GM18508 (cell line): Measurements from ENCODE around the gene CPN2.

Experiments used
- ATAC-seq: cut with Tn5 transposase; IDR thresholded peaks from one replicate; pipeline ENCODE4 v1.9.1; 2021; ENCODE audit warnings: moderate number of reproducible peaks; ENCODE audit not compliant: insufficient read depth, unreplicated experiment

The CPN2 gene

GRCh38 chr3:194351080-194351672 is at the start of gene CPN2:
CPN2 (minus strand) TSS chr3:194351328; CDS start chr3:194342702, 8,626 bp downstream.
- ATAC-seq = no peak

- ATAC-seq = no peak
Observed at GRCh38 chr3:194399874-194400411, 48.8 kb upstream of the CPN2 start.

- no peak for ATAC-seq
Observed at GRCh38 chr3:194399166-194399565, 48.0 kb upstream of the CPN2 start, which contains the start of gene GP5. GP5 (minus strand) TSS chr3:194399266; CDS start chr3:194398282, 984 bp downstream.

GRCh38 chr3:194397757-194398312 is 46.7 kb upstream of the CPN2 start:
- no peak for ATAC-seq

GRCh38 chr3:194396859-194397756 is 46.0 kb upstream of the CPN2 start:
- ATAC-seq = no peak

GRCh38 chr3:194396539-194396858 is 45.4 kb upstream of the CPN2 start:
- ATAC-seq = no peak

- no peak for ATAC-seq
Observed at GRCh38 chr3:194395778-194396538, 44.8 kb upstream of the CPN2 start.

- ATAC-seq = no peak
Observed at GRCh38 chr3:194395212-194395611, 44.1 kb upstream of the CPN2 start.

GRCh38 chr3:194392576-194392975 is 41.4 kb upstream of the CPN2 start:
- no peak for ATAC-seq

- ATAC-seq = no peak
Observed at GRCh38 chr3:194390835-194391234, 39.7 kb upstream of the CPN2 start.

- no peak for ATAC-seq
Observed at GRCh38 chr3:194389269-194389668, 38.1 kb upstream of the CPN2 start.

- no peak for ATAC-seq
Observed at GRCh38 chr3:194387926-194388418, 36.8 kb upstream of the CPN2 start.

GRCh38 chr3:194387276-194387675 is 36.1 kb upstream of the CPN2 start:
- ATAC-seq = no peak

- ATAC-seq = no peak
Observed at GRCh38 chr3:194386648-194387047, 35.5 kb upstream of the CPN2 start.

- ATAC-seq = no peak
Observed at GRCh38 chr3:194386066-194386465, 34.9 kb upstream of the CPN2 start.

GRCh38 chr3:194384569-194385001 is 33.5 kb upstream of the CPN2 start:
- ATAC-seq = no peak

GRCh38 chr3:194384156-194384555 is 33.0 kb upstream of the CPN2 start:
- ATAC-seq = no peak

GRCh38 chr3:194383276-194383940 is 32.3 kb upstream of the CPN2 start:
- no peak for ATAC-seq

GRCh38 chr3:194382892-194383223 is 31.7 kb upstream of the CPN2 start:
- ATAC-seq = no peak
